GM12878 (cell line): ENCODE data around the gene FNDC3B.

Experiments
- CBX5 ChIP-seq: sonication (generic); IDR thresholded peaks from 2 replicates; pipeline ENCODE4 v1.6.1; 2016; ENCODE audit warnings: low read depth, moderate library complexity, mild to moderate bottlenecking, inconsistent platforms
- CTCF ChIP-seq, 3 experiments: IDR thresholded peaks in 2 of 3; conservative IDR thresholded peaks in 1 of 3; 2 replicates each; pipeline ENCODE4 v1.5.1; 2011; ENCODE audit warnings: low read depth in 3 of 3, low read length in 3 of 3, mild to moderate bottlenecking in 3 of 3, control low read depth in 2 of 3, moderate library complexity in 2 of 3, inconsistent platforms in 1 of 3, mixed read lengths in 1 of 3; ENCODE audit not compliant: control insufficient read depth in 2 of 3, insufficient read depth in 1 of 3; ENCODE audit errors: extremely low read depth in 1 of 3
- E2F4 ChIP-seq: IDR thresholded peaks from 2 replicates; pipeline ENCODE4 v1.6.1; 2012; ENCODE audit warnings: low read depth, low read length, improper control_type of control experiment
- EP300 ChIP-seq, 2 experiments: fragments of 150-350 bp in 1 of 2; IDR thresholded peaks; 2 replicates each; pipeline ENCODE4 v1.6.1; 2011 to 2012; ENCODE audit warnings: low read depth in 2 of 2, low read length in 2 of 2, borderline replicate concordance in 1 of 2, improper control_type of control experiment in 1 of 2, inconsistent platforms in 1 of 2; ENCODE audit not compliant: control insufficient read depth in 1 of 2
- EZH2 ChIP-seq: IDR thresholded peaks from 2 replicates; pipeline ENCODE4 v1.6.1; 2012; ENCODE audit warnings: low read depth, mild to moderate bottlenecking, control low read depth, inconsistent platforms, low read length, borderline replicate concordance; ENCODE audit not compliant: control insufficient read depth
- JUNB ChIP-seq: IDR thresholded peaks from 2 replicates; pipeline ENCODE4 v1.6.1; 2016; ENCODE audit warnings: antibody characterized with exemption, mild to moderate bottlenecking
- MTA2 ChIP-seq: fragments of 450-650 bp; IDR thresholded peaks from 2 replicates; pipeline ENCODE4 v1.6.1; 2016; ENCODE audit warnings: low read depth, mild to moderate bottlenecking, moderate library complexity
- MXI1 ChIP-seq: fragments of 150-350 bp; IDR thresholded peaks from 2 replicates; pipeline ENCODE4 v1.6.1; 2011; ENCODE audit warnings: low read depth, mild to moderate bottlenecking, inconsistent platforms, low read length, improper control_type of control experiment
- POLR2A ChIP-seq: IDR thresholded peaks from 2 replicates; pipeline ENCODE4 v1.6.1; 2011; ENCODE audit warnings: low read depth, mild to moderate bottlenecking, low read length
- RAD21 ChIP-seq: IDR thresholded peaks from 2 replicates; pipeline ENCODE4 v1.6.1; 2011; ENCODE audit warnings: mild to moderate bottlenecking, low read depth, low read length, moderate library complexity; ENCODE audit not compliant: insufficient read depth
- YY1 ChIP-seq: IDR thresholded peaks from 2 replicates; pipeline ENCODE4 v1.6.1; 2011; ENCODE audit warnings: low read depth, mild to moderate bottlenecking, low read length

- TF ChIP-seq EP300 (IDR thresholded peaks at IDR 0.05; ENCODE audit: borderline replicate concordance in 1 of 2, control insufficient read depth in 1 of 2, low read depth in 2 of 2, low read length in 2 of 2), result no peak
- TF ChIP-seq EZH2, result no peak
- no peak for TF ChIP-seq JUNB
- no peak for TF ChIP-seq YY1
- TF ChIP-seq RAD21, result no peak
- no peak for TF ChIP-seq POLR2A
- TF ChIP-seq CTCF (IDR thresholded peaks at IDR 0.05 in 2 of 3, conservative IDR thresholded peaks at IDR 0.05 in 1 of 3; ENCODE audit: control insufficient read depth in 2 of 3, extremely low read depth in 1 of 3, insufficient read depth in 1 of 3, low read depth in 3 of 3, low read length in 3 of 3), result no peak
- TF ChIP-seq MXI1, result no peak
- TF ChIP-seq CBX5, result no peak
- no peak for TF ChIP-seq MTA2
- TF ChIP-seq E2F4, result no peak
These were observed 97.0 kb downstream of the FNDC3B start for GRCh38 chr3:172136330-172136729.
